WERI-Rb-1 (cell line): ENCODE data around the gene SH3D19.

ENCODE experiments used
- DNase-seq: peaks from one replicate; pipeline ENCODE4 v3.0.0-alpha.2; 2020
- H3K27ac ChIP-seq: fragments of 250-450 bp; sonication (Bioruptor Pico); 2 replicates; pipeline ENCODE4 v1.5.1; 2020; ENCODE audit warnings: mild to moderate bottlenecking, moderate library complexity
- H3K27me3 ChIP-seq: fragments of 250-450 bp; sonication (Bioruptor Pico); 2 replicates; pipeline ENCODE4 v1.5.1; 2021; ENCODE audit warnings: mild to moderate bottlenecking, low read depth, moderate library complexity; ENCODE audit not compliant: insufficient read depth, severe bottlenecking
- H3K36me3 ChIP-seq: fragments of 250-450 bp; sonication (Bioruptor Pico); 2 replicates; pipeline ENCODE4 v1.5.1; 2020; ENCODE audit warnings: mild to moderate bottlenecking, moderate library complexity
- H3K4me3 ChIP-seq: 2 replicates; pipeline ENCODE4 v1.5.1; 2011; ENCODE audit warnings: low read depth, mild to moderate bottlenecking, control low read depth, low read length
- H3K9me3 ChIP-seq: fragments of 250-450 bp; sonication (Bioruptor Pico); 2 replicates; pipeline ENCODE4 v1.5.1; 2021; ENCODE audit warnings: mild to moderate bottlenecking, moderate library complexity; ENCODE audit not compliant: severe bottlenecking
- TF ChIP-seq, protein P1 (sequence below): IDR thresholded peaks from 2 replicates; pipeline ENCODE4 v1.5.1; 2011; ENCODE audit warnings: low read depth, mild to moderate bottlenecking, control low read depth, inconsistent platforms, low read length

The SH3D19 gene

DNA sequence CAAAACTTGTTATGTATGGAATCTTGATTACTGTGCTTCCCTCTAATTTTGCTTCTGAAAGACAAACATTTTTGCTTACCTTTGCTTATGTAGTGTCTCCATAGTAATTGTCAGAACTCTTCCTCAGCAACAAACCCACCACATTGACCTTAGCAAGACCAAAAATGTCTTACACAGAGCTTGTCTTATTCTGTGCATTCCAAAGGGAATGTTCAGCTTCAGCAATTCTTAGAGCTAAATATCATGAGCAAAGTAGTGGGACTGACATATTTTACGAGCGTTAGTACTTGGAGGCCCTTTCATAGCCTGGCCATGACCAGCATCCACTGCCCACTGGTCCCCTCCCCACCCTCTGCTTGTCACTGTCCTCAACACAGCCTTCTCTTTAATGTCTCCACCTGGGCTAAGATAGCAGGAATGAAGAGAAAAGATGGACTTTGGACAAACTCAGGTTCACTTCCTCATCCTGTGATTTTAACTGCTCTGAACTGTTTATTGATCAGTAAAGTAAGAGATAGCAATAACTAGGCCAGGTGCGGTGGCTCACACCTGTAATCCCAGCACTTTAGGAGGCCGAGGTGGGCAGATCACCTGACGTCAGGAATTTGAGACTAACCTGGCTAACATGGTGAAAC, 15.5 kb upstream of the SH3D19 start:
- no peaks in the 10 kb centered on the region for H3K36me3 ChIP-seq
- peaks cover 2% of the 10 kb centered on the region for H3K9me3 ChIP-seq
- TF ChIP-seq, protein P1, sequence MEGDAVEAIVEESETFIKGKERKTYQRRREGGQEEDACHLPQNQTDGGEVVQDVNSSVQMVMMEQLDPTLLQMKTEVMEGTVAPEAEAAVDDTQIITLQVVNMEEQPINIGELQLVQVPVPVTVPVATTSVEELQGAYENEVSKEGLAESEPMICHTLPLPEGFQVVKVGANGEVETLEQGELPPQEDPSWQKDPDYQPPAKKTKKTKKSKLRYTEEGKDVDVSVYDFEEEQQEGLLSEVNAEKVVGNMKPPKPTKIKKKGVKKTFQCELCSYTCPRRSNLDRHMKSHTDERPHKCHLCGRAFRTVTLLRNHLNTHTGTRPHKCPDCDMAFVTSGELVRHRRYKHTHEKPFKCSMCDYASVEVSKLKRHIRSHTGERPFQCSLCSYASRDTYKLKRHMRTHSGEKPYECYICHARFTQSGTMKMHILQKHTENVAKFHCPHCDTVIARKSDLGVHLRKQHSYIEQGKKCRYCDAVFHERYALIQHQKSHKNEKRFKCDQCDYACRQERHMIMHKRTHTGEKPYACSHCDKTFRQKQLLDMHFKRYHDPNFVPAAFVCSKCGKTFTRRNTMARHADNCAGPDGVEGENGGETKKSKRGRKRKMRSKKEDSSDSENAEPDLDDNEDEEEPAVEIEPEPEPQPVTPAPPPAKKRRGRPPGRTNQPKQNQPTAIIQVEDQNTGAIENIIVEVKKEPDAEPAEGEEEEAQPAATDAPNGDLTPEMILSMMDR, result no peak
- H3K4me3 ChIP-seq, result no peak overlapping the region
- no peak overlapping the region for H3K27ac ChIP-seq
- H3K27me3 ChIP-seq, result no peaks in the 10 kb centered on the region
- DNase-seq, result no peak

DNA sequence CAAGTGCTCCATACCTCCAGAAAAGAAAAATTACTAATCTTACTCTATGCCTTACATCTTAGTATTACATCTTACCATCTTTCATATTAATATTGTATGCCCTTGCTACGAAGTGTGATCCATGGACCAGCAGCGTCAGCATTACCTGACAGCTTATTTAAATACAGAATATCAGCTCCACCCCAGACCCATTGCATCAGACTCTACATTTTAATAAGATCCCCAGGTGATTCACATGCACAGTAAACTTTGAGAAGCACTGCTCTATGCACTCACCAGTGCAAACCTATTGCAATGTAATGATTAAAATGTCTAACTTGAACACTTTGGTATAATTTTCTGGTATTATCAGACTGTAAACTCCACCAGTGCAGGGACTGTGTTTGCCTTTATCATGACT, 14.1 kb upstream of the SH3D19 start:
- Histone ChIP-seq H3K27ac (no peak overlapping the region), H3K9me3 (no peaks in the 10 kb centered on the region), H3K36me3 (no peaks in the 10 kb centered on the region), H3K27me3 (no peaks in the 10 kb centered on the region), H3K4me3 (no peak overlapping the region)
- TF ChIP-seq, protein P1, result no peak
- no peak for DNase-seq

DNA sequence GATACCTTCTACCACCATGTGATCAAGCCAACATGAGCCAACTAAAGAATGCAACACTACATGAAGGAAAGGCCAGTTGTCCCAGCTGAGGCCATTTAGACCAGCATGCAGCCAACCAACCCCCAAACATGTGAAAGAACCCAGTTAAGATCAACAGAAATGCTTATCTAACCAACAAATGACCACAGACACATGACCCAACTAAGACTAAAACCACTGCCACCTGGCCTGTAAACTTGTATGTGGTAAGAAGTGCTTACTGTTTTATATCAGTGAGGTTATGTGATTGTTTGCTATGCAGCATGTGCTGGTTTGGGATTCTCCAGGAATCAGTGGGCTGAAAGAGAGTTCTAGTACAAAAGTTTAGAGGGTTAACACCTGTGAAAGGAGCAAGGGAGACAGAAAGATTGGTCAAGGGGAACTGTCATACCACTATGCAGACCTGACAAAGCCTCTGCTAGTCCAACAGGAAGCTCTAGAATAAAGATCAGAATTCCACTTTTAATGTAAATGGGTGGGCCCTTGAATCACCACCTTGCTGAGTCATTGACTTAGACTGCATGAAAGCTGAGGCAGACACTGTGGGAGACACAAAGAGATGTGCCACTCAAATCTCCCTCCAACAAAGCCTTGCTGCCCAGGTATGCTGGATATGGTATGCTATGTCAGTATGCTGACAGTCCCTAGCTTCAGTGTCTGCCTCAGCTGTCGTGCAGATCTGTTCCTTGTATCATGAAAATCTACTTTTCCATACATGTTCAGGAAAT, 6.1 kb upstream of the SH3D19 start:
- H3K36me3 ChIP-seq, result no peaks in the 10 kb centered on the region
- H3K27me3 ChIP-seq, result no peaks in the 10 kb centered on the region
- H3K27ac ChIP-seq, result no peak overlapping the region
- H3K4me3 ChIP-seq, result no peak overlapping the region
- no peak for DNase-seq
- no peaks in the 10 kb centered on the region for H3K9me3 ChIP-seq
- TF ChIP-seq, protein P1, result no peak

DNA sequence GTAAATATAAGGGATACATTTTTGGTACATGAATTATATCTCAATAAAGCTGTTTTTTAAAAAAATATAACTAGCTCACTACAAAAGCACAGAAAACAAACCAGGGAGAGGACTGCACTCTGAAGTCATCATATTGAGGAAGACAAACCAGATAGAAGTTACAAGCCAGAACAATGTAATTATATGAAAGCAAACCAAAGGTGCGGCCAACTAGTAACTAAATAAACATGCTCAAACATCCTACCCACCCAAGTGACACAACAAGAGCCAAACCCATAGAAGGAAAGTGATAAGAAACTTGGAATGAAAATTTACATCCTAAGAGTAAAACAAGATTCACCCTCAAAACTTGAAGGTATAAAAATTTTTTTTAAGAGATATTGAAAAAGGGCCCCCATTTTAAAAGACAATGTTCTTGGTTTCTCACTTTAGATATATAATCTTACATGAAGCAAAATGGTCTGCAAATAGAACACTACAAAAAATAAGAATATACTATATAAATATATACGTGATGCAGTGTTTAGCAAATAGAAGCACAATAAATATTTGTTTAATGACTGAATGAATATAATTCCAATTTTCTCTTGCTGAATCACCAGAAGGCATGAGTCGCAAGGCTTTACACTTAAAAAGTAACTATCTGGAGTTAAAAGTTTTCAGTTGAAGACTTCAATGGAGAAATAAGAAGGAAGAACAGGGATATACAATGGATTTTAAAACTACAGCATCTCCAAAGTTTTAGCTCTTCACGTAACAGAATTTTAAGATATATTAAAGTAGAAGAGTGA, 4.0 kb upstream of the SH3D19 start:
- no peak overlapping the region for H3K27ac ChIP-seq
- H3K4me3 ChIP-seq, result no peak overlapping the region
- TF ChIP-seq, protein P1, result no peak
- no peak for DNase-seq
- H3K36me3 ChIP-seq, result no peaks in the 10 kb centered on the region
- H3K9me3 ChIP-seq, result no peaks in the 10 kb centered on the region
- no peaks in the 10 kb centered on the region for H3K27me3 ChIP-seq

DNA sequence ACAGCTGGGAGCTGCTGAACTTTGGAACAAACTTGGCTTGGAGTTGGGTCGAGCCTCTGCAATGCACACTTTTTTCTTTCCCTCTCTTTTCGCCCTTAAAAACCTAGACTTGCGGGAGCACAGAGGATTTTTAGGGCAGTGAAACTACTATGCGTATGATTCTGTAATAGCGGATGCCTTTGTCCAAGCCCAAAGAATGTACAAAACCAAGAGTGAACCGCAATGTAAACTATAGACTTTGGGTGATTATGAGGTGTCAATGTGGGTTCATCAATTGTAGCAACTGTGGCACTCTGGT, 493 bp upstream of the SH3D19 start:
- Histone ChIP-seq H3K9me3 (no peaks in the 10 kb centered on the region), H3K36me3 (no peaks in the 10 kb centered on the region), H3K27ac (peak overlapping the region; percentile 76), H3K4me3 (peak overlapping the region; percentile 76), H3K27me3 (no peaks in the 10 kb centered on the region)
- TF ChIP-seq, protein P1, result no peak
- DNase-seq, result no peak
